ENCODE data around the gene TPRG1L.
A peak's percentile ranks its signal among the peaks of the same experiment; 100 is the strongest.
"Not testable (repeated sequence)": the region's sequence is repeated elsewhere in the genome, so short reads cannot be mapped to it uniquely, and the experiment has no call there.

The TPRG1L gene

GRCh38 chr1:3624200-3625136 lies at the start of gene TPRG1L:
Gene TPRG1L, plus strand, starts transcription at chr1:3625015. Its CDS starts 58 bp downstream, at chr1:3625073.
- peak; percentile 95 to 97 for DNase-seq (ENCODE audit: low read depth in 2 of 2)

DNA sequence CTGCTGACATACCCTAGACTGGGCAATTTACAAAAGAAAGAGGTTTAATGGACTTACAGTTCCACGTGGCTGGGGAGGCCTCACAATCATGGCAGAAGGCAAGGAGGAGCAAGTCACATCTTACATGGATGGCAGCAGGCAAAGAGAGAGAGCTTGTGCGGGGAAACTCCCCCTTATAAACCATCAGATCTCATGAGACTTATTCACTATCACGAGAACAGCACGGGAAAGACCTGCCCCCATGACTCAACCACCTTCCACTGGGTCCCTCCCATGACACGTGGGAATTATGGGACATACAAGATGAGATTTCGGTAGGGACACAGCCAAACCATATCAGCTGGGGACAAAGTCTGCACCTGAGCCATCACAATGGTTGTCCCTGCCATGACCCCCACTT lies 49.3 kb upstream of the TPRG1L start:
- DNase-seq (ENCODE audit: low read depth in 2 of 2): not testable (repeated sequence)

DNA sequence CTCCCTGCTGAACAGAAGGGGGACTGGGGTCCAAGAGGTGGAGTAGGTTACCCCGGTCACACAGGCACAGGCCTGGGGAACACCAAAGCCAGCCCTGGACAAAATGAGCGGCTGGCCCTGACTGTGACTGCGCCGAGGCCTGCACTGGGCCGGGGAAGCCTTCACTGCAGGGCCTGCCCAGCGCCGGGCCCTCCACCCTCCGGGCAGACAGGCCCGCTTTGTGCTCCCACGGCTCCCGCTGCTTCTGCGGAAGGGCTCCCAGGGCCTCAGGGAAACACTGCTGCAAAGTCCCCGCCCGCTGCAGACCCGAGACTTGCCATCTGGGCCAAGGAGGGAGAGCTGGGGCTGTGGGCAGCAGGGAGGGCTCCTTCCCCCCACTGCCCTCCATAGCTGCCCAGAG lies 48.8 kb upstream of the TPRG1L start:
- DNase-seq (ENCODE audit: low read depth in 2 of 2): no peak

DNA sequence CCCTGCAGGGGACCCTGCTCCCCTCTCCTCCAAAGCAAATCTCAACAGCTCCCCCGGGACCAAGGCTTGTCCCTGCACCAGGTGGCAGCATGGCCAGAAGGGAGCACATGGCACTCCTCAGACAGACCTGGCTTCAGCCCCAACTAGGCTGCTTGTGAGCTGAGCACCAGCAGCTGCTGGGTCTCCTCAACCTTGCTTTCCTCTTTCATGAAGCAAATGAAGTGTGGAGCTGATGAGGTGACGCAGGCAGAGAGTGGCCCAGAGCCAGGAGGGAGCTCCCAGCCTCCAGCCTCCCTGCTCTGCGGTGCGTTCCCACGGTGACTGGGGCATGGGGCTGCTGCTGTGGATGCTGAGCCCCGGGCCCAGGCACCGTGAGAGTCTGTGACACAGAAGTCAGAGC lies 47.5 kb upstream of the TPRG1L start:
- no peak for DNase-seq (ENCODE audit: low read depth in 2 of 2)

DNA sequence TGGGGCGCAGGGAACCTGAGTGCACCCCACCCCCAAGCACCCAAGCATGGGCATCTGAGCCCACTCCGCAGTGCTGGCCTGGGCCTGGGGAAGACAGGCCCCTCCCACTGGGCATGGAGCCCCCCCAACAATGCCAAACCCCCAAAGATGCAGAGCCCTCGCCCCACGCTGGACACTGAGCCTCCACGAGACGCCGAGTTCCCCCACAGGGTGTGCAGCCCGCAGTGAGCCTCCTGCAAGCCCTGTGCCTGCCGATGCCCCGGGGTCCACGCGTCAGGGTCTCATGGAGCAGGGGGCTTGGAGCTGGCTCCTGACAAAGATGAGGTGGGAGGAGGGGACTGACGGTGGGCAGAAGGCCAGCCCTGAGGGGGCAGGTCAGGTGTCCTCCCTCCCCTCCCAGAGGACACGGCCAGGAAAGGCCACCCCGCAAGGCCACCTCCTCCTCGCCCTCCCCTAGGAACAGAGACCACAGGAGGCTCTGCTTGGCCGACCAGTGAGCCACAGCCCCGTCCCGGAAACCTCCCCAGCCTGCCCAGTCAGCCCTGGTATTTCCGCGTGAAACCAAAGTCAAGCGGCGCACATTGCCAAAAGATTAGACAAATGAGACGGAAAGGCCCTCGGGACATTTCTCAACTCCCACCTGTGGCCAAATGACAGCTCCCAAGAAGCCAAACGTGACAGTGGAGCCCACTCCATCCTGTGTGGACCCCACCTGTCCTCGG lies 46.9 kb upstream of the TPRG1L start:
- no peak for DNase-seq (ENCODE audit: low read depth in 2 of 2)

DNA sequence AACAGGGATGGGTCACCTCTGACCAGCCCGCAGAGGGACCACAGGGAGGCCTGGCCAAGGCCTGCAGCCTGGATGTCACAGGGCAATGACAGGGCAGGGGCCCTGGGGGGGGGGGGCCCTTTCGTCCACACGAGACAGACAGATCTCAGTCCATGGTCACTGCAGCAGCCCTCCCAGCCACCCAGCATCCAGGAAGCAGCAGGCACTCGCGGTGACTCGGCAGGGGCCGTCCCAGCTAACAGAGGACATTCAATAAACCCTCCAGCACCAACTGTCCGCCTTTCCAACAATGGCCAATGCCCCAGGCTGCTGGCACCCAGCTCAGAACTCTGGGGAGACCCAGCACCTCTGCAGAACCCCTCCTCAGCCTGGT lies 46.4 kb upstream of the TPRG1L start:
- DNase-seq (ENCODE audit: low read depth in 2 of 2): no peak

DNA sequence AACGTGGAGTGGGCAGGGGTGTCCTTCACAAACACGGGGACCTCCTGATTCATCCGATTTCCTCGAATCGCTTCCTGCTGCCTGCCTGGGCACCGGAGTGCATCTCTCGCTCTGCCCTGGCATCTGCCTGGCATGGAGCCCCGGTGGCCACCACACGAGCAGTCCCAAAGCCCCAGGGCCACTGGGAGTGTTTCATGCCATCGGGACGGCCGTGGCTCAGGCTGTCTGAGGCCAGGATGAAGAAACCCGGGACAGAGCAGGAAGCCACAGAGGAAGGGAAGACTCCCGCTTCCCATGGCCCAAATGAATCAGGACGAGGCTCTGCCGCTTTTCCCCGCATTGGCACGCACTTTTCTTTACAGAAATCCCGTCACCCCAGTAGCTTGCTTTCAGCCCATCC lies 45.9 kb upstream of the TPRG1L start:
- no peak for DNase-seq (ENCODE audit: low read depth in 2 of 2)

DNA sequence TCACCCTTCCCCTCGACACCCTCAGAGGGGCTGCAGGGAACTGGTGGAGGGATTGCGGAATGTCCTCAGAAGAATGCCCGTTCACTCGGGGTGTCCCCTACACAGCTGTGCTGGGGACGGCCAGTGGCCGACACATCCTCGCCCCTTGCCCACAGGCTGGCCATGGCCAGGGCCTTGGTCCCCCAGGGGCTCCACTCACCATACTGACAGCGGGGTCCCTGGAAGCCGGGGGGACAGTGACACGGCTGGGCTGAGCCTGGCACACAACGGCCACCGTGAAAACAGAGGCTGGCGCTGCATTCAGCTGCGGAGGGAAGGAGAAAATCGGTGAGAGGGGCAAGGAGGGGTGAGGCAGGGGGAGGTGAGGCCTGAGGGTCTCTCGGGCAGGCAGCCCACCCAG lies 45.2 kb upstream of the TPRG1L start:
- no peak for DNase-seq (ENCODE audit: low read depth in 2 of 2)

GRCh38 chr1:3580231-3580630 lies 44.6 kb upstream of the TPRG1L start:
- no peak for DNase-seq (ENCODE audit: low read depth in 2 of 2)

DNA sequence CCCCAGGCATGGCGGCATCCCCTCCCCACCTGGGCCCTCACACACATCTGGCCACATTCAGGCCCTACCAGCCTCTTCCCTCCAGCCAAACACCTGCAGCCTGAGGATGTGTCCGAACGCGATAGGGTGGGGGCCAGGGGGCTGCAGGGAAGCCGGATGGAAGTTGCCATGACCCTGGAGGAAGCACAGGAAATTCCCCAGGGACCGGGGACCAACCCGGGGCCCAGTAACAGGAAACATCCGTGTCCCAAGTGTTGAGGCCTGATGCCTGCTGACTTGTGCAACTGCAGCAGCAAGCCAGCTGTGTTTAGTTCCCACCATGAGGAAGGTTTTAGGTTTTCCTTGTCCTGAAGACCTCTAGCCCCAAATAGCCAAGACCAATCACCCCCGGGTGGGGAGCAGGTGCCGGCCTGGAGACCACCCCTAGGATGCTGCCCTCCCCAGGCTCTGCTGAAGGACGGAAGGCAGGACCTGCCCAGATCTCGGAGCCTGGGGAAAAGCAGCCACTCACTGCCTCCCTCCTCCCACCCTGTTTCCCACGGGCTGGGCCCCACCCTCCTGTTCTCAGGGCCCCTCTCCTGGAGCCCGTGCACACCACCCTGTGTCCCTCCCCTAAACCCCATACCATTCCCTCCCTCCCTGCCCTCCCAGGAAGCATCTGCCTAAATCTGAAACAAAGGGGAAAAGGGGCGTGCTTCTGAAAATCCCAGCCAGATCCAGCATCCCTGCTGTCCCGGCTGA lies 43.3 kb upstream of the TPRG1L start:
- DNase-seq (ENCODE audit: low read depth in 2 of 2): no peak

GRCh38 chr1:3583751-3584150 lies 41.1 kb upstream of the TPRG1L start:
- not testable (repeated sequence) for DNase-seq (ENCODE audit: low read depth in 2 of 2)

- DNase-seq (ENCODE audit: low read depth in 2 of 2): no peak
These were observed 39.9 kb upstream of the TPRG1L start for GRCh38 chr1:3584915-3585314.

GRCh38 chr1:3585353-3585868 lies 39.4 kb upstream of the TPRG1L start:
- not testable (repeated sequence) for DNase-seq (ENCODE audit: low read depth in 2 of 2)

DNA sequence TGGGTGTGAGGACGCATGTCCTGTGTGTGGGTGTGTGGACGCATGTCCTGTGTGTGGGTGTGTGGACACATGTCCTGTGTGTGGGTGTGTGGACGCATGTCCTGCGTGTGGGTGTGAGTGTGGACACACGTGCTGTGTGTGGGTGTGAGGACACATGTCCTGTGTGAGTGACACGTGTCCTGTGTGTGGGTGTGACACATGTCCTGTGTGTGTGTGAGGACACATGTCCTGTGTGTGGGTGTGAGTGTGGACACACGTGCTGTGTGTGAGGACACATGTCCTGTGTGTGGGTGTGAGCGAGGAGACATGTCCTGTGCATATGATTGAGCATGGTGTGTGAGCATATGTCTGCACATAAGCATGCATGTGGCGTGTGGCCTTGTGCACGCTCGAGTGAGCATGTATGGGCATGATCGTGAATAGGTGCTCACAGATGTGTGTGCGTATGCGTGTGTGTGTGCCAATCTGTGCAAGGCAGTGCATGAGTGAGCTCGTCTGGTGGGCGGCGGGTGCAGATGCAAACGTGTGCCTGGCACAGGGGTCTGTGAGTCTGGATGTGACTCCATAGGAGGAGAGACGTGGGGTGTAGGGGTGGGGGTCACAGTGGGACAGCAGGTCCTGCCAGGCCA lies 38.8 kb upstream of the TPRG1L start:
- no peak for DNase-seq (ENCODE audit: low read depth in 2 of 2)

- DNase-seq (ENCODE audit: low read depth in 2 of 2): no peak
These were observed 37.6 kb upstream of the TPRG1L start for GRCh38 chr1:3586986-3587759.

DNA sequence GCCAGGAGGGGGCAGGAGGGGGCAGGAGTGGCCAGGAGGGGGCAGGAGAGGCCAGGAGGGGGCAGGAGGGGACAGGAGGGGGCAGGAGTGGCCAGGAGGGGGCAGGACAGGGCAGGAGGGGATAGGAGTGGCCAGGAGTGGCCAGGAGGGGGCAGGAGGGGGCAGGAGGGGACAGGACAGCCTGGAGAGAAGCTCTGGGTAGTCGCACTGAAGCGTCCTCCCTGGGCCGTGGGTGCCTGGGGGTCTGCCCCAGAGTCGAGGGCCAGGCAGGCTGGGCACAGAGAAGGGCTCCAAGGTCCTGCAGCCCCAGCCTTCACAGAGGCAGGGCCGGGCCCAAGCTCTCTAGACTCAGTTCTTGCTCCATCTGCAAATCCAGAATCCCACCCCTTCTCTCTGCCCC lies 36.4 kb upstream of the TPRG1L start:
- no peak for DNase-seq (ENCODE audit: low read depth in 2 of 2)

GRCh38 chr1:3590139-3590763 lies 34.6 kb upstream of the TPRG1L start:
- no peak for DNase-seq (ENCODE audit: low read depth in 2 of 2)

DNA sequence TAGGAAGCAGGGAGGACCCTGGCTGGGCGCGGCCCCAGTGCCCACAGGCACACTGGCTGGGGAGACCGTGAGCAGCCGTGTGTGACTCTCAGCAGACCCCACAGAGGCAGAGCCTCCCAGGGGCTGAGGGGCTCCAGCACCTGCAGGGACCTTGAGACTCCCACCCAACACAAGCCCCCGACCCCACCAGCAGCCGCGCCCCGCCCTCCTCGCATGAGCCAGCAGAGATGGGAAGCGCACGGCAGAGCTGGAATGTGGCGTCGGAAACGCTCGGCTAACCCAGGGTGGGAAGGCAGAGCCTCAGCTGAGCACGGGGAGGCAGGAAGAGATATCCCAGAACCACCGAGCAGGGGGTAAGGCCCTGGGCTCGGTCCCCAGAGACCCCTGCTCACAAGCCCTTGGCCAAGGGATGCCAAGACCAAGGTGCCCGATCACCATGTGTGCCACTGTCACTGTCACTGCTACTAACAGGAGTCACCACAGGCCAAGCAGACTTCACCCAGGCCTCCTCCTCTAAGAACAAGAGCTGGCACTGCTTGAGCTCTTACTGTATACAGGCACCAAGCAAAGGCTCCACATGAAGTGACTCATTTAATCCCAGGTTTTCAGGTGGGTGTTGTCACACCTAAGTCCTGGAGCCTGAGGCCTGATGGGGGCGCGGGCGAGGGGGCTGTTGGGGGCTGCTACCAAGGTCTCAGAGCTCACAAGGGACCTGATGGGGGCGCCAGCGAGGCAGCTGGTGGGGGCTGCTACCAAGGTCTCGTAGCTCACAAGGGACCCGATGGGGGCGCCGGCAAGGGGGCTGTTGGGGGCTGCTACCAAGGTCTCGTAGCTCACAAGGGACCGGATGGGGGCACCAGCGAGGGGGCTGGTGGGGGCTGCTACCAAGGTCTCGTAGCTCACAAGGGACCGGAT lies 33.6 kb upstream of the TPRG1L start:
- no peak for DNase-seq (ENCODE audit: low read depth in 2 of 2)

DNA sequence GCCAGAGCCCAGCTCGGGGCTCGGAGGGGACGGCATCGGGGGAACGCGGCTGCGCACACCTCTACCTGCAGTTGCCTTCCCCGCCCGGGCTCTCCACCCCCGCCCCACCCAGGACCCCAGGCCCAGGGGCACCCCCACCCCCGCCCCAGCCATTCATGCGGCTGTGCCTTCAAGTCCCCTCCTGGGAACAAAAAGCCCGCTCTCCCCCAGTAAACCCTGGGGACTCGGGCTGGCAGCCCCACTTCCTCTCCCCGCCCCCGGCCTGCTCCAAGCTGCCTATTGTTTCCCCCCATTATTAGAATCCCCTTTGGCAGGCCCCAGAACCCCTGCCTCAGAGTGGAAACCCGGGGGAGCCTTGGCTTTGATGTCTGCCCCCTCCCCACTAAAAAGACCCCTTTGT lies 31.5 kb upstream of the TPRG1L start:
- DNase-seq (ENCODE audit: low read depth in 2 of 2): no peak

Data from stimulated activated CD4-positive, alpha-beta T cell treated with anti-CD3 and anti-CD28 coated beads, Interleukin-12 subunit alpha, Interleukin-12 subunit beta, amount 100 ng/mL, for 24 hours (primary cell).